Cardiac muscle cell (in vitro differentiated cells and primary cell): ENCODE measurements around the gene MZB1. TPM values are rescaled to one million over a fixed set of nuclear protein-coding genes. Genes with fewer than 3 reads are reported as not detected.

ENCODE experiments used
- DNase-seq, 2 donors: peaks; one replicate each; pipeline versions ENCODE4 v3.0.0 to v3.0.0-alpha.2; 2010 to 2017; ENCODE audit warnings: low read depth in 1 of 2, low spot score in 1 of 2
- H3K27ac ChIP-seq: fragments of 200-600 bp; sonication (generic); 2 replicates; pipeline ENCODE4 v1.5.1; 2016
- H3K27me3 ChIP-seq: fragments of 200-600 bp; sonication (generic); 2 replicates; pipeline ENCODE4 v1.6.0; 2016; ENCODE audit warnings: control low read depth
- H3K36me3 ChIP-seq: fragments of 200-600 bp; sonication (generic); 2 replicates; pipeline ENCODE4 v1.5.1; 2016; ENCODE audit warnings: control low read depth
- H3K4me1 ChIP-seq: fragments of 200-600 bp; sonication (generic); 2 replicates; pipeline ENCODE4 v1.8.1; 2017; ENCODE audit warnings: low read depth, mild to moderate bottlenecking, mixed run types
- H3K4me3 ChIP-seq: fragments of 200-600 bp; sonication (generic); 2 replicates; pipeline ENCODE4 v1.5.1; 2016; ENCODE audit warnings: mild to moderate bottlenecking
- H3K9me3 ChIP-seq: fragments of 200-600 bp; sonication (generic); 2 replicates; pipeline ENCODE4 v1.5.1; 2017; ENCODE audit warnings: low read depth, mild to moderate bottlenecking, control low read depth
- CTCF ChIP-seq: IDR thresholded peaks from 2 replicates; pipeline ENCODE4 v1.5.1; 2012; ENCODE audit warnings: low read depth, mild to moderate bottlenecking, low read length
- polyA plus RNA-seq: library from polyadenylated mRNA; unstranded; fragments of >200 nt; fragmentation: Nextera tagmentation; extraction: Ambion mirVana; gene quantifications from 2 replicates; pipeline ENCODE4 v1.2.1, GENCODE V29; 2016
- total RNA-seq: library from RNA; depleted of rRNA; stranded (reverse); fragments of >200 nt; gene quantifications from 2 replicates; pipeline ENCODE4 v1.2.3, GENCODE V29; 2016

Gene MZB1
- total and polyA plus RNA-seq, 2 experiments from 2014 or later, result 1.3 to 5.3 TPM

- peaks cover 17% of the 10 kb centered on the region for H3K4me1 ChIP-seq
- H3K27ac ChIP-seq, result no peak overlapping the region
- no peaks in the 10 kb centered on the region for H3K9me3 ChIP-seq
- TF ChIP-seq CTCF, result no peak
- no peak for DNase-seq
- no peaks in the 10 kb centered on the region for H3K27me3 ChIP-seq
- H3K36me3 ChIP-seq, result peaks cover 2% of the 10 kb centered on the region
- H3K4me3 ChIP-seq, result no peak overlapping the region
These were observed 11.4 kb downstream of the MZB1 start for GRCh38 chr5:139378101-139378825.

GRCh38 chr5:139377226-139377625 is 12.5 kb downstream of the MZB1 start:
- peaks cover 7% of the 10 kb centered on the region for H3K4me1 ChIP-seq
- H3K4me3 ChIP-seq, result no peak overlapping the region
- H3K36me3 ChIP-seq, result peaks cover 4% of the 10 kb centered on the region
- TF ChIP-seq CTCF, result no peak
- no peaks in the 10 kb centered on the region for H3K9me3 ChIP-seq
- no peak for DNase-seq
- no peaks in the 10 kb centered on the region for H3K27me3 ChIP-seq
- no peak overlapping the region for H3K27ac ChIP-seq

GRCh38 chr5:139376364-139376763 is 13.3 kb downstream of the MZB1 start:
- H3K36me3 ChIP-seq, result peaks cover 13% of the 10 kb centered on the region
- H3K4me3 ChIP-seq, result no peak overlapping the region
- no peaks in the 10 kb centered on the region for H3K9me3 ChIP-seq
- no peaks in the 10 kb centered on the region for H3K4me1 ChIP-seq
- DNase-seq, result no peak
- H3K27me3 ChIP-seq, result no peaks in the 10 kb centered on the region
- TF ChIP-seq CTCF, result no peak
- H3K27ac ChIP-seq, result no peak overlapping the region

GRCh38 chr5:139374909-139375308 is 14.8 kb downstream of the MZB1 start:
- Histone ChIP-seq H3K36me3 (peaks cover 16% of the 10 kb centered on the region), H3K4me3 (no peak overlapping the region), H3K9me3 (no peaks in the 10 kb centered on the region), H3K4me1 (no peaks in the 10 kb centered on the region), H3K27me3 (no peaks in the 10 kb centered on the region), H3K27ac (no peak overlapping the region)
- DNase-seq, result no peak
- TF ChIP-seq CTCF, result no peak

- no peak overlapping the region for H3K4me3 ChIP-seq
- TF ChIP-seq CTCF, result no peak
These were observed 18.0 kb downstream of the MZB1 start for GRCh38 chr5:139371482-139372435.

More at GRCh38 chr5:139371482-139372435, 18.0 kb downstream of the MZB1 start:
- H3K27ac ChIP-seq, result peak overlapping the region; percentile 30
- H3K4me1 ChIP-seq, result no peaks in the 10 kb centered on the region
- H3K36me3 ChIP-seq, result peaks cover 36% of the 10 kb centered on the region
- no peaks in the 10 kb centered on the region for H3K9me3 ChIP-seq
- peak in 1 of 2 donors; percentile 42 for DNase-seq
- H3K27me3 ChIP-seq, result no peaks in the 10 kb centered on the region
